Liver (tissue), 3 donors: ENCODE results near the gene BRD4.

Experiments used
- CTCF ChIP-seq: fragments of 150-350 bp; IDR thresholded peaks from 2 replicates; pipeline ENCODE4 v1.5.1; 2017; ENCODE audit warnings: improper control_type of control experiment, low read depth, low read length; ENCODE audit not compliant: missing input control
- RAD21 ChIP-seq, 2 donors: IDR thresholded peaks; 2 replicates each; pipeline ENCODE4 v1.6.1; 2016; ENCODE audit warnings: antibody characterized with exemption in 2 of 2, mild to moderate bottlenecking in 2 of 2
- YY1 ChIP-seq: IDR thresholded peaks from 2 replicates; pipeline ENCODE4 v1.6.1; 2016; ENCODE audit warnings: antibody characterized with exemption, mild to moderate bottlenecking
- donor health status: healthy.
- donor health status: healthy.

DNA sequence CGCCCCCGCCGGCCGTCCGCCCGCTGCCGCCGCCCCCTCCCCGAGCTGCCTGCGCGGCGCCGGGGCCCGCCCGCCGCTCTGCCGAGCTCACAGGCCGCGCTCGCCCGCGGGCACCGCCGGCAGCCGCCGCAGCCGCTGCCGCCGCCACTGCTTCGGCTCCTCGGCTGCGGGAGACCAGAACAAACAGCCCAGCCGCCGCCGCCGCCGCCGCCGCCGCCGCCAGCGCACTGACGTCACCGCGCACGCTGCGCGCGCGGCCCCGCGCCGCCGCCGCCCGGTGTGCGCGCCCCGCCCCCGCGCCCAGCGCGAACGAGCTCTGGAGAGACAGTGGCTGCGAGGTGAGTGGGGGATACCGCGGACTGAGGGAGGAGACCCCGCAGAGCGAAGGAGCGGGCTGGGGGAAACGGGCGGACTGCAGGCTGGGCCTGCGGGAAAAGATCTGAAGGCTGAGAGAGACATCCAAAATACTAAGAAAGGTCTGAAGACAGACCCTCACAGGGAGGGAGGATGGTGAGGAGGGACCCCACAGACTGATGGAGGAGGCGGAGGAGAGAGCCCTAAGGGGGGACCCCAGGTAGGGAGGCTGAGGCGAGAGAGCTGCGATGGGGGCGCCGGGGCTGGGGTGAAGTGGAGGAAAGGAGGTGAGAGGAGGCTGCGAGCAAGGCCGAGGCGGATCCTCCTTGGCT is at the start of gene BRD4:
- no peak for TF ChIP-seq RAD21 (IDR thresholded peaks at IDR 0.05)
- no peak for TF ChIP-seq CTCF
- TF ChIP-seq YY1 = no peak
